ENCODE data around the gene ATXN1.

DNA sequence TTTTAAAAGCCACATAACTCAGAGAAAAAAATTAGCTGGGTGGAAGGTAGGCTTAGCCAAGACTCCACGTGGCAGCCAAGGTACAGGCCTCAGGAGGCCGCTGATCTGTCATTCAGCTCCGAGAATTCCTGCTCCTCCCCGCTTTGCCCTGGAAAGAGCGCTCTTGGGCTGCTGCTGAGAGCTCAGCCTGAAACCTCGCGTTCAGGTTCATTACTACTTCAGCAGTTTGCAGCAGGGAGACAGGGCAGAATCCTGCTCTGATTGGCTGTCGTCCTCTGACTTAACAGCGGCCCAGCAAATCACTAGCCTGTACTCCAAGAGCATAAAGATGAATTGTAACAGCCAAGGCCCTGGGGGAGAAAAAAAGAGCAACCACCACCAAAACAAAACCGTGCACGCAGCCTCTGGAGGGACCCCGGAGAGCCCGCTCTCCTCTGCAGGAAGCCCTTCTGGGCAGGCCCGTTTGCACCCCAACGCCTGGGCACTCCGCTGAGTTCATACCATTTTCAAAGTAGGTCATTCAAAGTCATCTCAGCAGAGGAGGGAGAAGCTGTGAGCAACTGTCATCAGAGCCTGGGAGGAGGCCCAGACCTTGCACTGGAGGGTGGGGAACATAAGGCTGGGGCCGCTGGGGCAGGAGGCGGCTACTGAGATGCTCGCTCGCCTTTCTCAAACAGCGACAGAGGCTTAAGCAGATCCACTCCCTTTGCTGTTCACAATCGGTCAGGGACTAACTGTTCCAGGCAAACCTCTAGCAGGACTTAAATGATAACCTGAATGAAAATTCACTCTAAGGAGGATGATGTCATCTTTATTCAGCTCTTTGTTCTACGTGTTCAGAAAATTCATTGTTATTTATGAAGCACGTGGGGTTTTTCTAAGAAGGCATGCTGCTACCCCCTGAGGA lies 42.3 kb upstream of the ATXN1 start:
- TF ChIP-seq EZH2 (IDR thresholded peaks at IDR 0.05; ENCODE audit: insufficient read depth, poor library complexity, severe bottlenecking) (no peak), EZH2phosphoT487 (IDR thresholded peaks at IDR 0.05; ENCODE audit: insufficient read depth, low read depth) (no peak)

All from GM23248 (cell line).